VCaP (cell line): ENCODE measurements around the gene NHSL2.
"Not testable (repeated sequence)": the region's sequence is repeated elsewhere in the genome, so short reads cannot be mapped to it uniquely, and the experiment has no call there.

Experiments
- H3K27ac ChIP-seq: fragments of 450-650 bp; 2 replicates; pipeline ENCODE4 v1.5.1; 2017
- TF ChIP-seq, protein P1 (sequence below): fragments of 450-650 bp; conservative IDR thresholded peaks from 2 replicates; pipeline ENCODE4 v1.5.1; 2017; ENCODE audit warnings: mild to moderate bottlenecking, moderate library complexity

NHSL2 gene

GRCh38 chrX:72143609-72143907 is 232.9 kb downstream of the NHSL2 start:
- H3K27ac ChIP-seq: no peak overlapping the region

DNA sequence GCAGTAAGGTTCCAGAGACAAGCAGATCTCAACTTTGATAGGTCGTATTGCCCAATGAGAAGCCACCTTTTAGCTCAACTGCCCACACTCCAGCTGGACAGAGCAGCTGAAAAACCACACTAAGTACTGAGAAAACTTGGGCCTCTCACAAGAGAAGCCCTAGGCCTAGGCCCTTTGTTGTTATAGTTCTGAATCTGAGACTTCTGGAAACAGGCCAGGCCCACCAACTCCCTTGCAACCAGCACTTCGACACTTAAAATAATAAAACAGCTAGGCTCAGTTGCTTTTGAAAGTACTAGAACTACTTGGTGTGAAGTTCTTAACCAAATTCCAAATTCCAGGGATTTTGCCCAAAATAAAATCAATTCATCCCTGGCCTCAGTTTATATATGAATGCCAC is 234.5 kb downstream of the NHSL2 start:
- H3K27ac ChIP-seq: no peak overlapping the region

More at GRCh38 chrX:72143609-72143907, 232.9 kb downstream of the NHSL2 start:
- TF ChIP-seq, protein P1, sequence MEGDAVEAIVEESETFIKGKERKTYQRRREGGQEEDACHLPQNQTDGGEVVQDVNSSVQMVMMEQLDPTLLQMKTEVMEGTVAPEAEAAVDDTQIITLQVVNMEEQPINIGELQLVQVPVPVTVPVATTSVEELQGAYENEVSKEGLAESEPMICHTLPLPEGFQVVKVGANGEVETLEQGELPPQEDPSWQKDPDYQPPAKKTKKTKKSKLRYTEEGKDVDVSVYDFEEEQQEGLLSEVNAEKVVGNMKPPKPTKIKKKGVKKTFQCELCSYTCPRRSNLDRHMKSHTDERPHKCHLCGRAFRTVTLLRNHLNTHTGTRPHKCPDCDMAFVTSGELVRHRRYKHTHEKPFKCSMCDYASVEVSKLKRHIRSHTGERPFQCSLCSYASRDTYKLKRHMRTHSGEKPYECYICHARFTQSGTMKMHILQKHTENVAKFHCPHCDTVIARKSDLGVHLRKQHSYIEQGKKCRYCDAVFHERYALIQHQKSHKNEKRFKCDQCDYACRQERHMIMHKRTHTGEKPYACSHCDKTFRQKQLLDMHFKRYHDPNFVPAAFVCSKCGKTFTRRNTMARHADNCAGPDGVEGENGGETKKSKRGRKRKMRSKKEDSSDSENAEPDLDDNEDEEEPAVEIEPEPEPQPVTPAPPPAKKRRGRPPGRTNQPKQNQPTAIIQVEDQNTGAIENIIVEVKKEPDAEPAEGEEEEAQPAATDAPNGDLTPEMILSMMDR: no peak

DNA sequence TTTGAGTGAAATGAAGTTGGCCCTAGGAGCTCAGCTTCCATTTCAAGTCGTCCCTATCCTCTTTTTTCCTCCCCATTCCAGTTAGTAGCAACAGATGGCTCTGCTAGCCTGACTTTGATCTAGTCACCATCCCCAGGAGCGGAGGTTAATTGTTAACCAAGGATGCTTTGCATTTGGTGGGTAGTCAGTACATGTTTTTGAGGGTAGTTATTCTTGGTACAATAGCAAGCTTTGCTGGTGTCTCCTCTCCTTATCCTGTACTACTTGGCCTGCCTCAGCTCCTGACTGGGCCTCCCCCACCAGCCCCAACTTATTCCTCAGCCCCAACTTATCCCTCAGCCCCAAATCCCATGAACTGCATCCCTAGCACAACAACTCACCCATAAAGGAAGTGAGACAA is 235.9 kb downstream of the NHSL2 start:
- TF ChIP-seq, protein P1: no peak
- H3K27ac ChIP-seq: no peak overlapping the region

More for the DNA sequence above, 234.5 kb downstream of the NHSL2 start:
- TF ChIP-seq, protein P1: no peak

- TF ChIP-seq, protein P1: no peak
- no peak overlapping the region for H3K27ac ChIP-seq
Measured at GRCh38 chrX:72158773-72159172, 248.1 kb downstream of the NHSL2 start.

DNA sequence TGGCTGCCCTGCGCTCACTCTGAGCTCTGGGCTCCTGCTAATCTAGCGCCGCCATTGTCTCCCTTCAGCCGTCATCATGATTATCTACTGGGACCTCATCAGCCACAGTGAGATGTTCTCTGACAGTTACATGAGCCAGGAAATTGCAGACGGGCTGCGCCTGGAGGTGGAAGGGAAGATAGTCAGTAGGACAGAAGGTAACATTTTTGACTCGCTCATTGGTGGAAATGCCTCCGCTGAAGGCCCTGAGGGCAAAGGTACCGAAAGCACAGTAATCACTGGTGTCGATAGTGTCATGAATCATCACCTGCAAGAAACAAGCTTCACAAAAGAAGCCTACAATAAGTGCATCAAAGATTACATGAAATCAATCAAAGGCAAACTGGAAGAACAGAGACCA is 249.1 kb downstream of the NHSL2 start:
- TF ChIP-seq, protein P1: no peak

GRCh38 chrX:72165551-72165950 is 254.9 kb downstream of the NHSL2 start:
- TF ChIP-seq, protein P1: no peak
- no peak overlapping the region for H3K27ac ChIP-seq

More for the DNA sequence above, 249.1 kb downstream of the NHSL2 start:
- no peak overlapping the region for H3K27ac ChIP-seq

- no peak overlapping the region for H3K27ac ChIP-seq
- TF ChIP-seq, protein P1: no peak
Measured at GRCh38 chrX:72169008-72169728, 258.5 kb downstream of the NHSL2 start.

DNA sequence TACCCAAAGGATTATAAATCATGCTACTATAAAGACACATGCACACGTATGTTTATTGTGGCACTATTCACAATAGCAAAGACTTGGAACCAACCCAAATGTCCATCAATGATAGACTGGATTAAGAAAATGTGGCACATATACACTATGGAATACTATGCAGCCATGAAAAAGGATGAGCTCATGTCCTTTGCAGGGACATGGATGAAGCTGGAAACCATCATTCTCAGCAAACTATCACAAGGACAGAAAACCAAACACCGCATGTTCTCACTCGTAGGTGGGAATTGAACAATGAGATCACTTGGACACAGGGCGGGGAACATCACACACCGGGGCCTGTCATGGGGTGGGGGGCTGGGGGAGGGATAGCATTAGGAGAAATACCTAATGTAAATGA is 265.6 kb downstream of the NHSL2 start:
- H3K27ac ChIP-seq: not testable (repeated sequence)
